ENCODE data around the gene FOCAD.

FOCAD gene

DNA sequence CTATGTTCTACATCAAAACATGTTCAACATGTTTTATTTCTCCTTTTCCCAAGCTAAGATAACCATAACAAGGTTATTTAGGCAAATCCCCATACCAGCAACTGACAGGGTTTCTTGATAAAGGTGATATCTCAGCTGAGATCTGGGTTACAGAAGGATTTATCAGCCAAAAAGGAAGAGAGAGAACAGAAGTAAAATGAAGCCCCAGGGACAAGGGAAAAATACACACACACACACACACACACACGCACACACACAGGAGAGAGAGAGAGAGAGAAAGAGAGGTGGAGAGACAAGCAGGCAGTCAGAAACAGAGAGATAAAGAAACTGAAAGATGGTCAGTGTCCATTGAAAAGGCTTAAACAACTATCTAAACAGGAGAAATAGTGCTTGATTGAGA is 42.0 kb upstream of the FOCAD start:
- no peaks in the 10 kb centered on the region for H3K36me3 ChIP-seq
- H3K27ac ChIP-seq, result no peak overlapping the region
- no peaks in the 10 kb centered on the region for H3K27me3 ChIP-seq
- TF ChIP-seq, protein P1, sequence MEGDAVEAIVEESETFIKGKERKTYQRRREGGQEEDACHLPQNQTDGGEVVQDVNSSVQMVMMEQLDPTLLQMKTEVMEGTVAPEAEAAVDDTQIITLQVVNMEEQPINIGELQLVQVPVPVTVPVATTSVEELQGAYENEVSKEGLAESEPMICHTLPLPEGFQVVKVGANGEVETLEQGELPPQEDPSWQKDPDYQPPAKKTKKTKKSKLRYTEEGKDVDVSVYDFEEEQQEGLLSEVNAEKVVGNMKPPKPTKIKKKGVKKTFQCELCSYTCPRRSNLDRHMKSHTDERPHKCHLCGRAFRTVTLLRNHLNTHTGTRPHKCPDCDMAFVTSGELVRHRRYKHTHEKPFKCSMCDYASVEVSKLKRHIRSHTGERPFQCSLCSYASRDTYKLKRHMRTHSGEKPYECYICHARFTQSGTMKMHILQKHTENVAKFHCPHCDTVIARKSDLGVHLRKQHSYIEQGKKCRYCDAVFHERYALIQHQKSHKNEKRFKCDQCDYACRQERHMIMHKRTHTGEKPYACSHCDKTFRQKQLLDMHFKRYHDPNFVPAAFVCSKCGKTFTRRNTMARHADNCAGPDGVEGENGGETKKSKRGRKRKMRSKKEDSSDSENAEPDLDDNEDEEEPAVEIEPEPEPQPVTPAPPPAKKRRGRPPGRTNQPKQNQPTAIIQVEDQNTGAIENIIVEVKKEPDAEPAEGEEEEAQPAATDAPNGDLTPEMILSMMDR (IDR thresholded peaks at IDR 0.05), result no peak
- H3K4me1 ChIP-seq (ENCODE audit: control insufficient read depth in 1 of 2, insufficient read depth in 1 of 2, low read depth in 1 of 2, low read length in 1 of 2), result no peaks in the 10 kb centered on the region
- H3K9me3 ChIP-seq, result no peaks in the 10 kb centered on the region
- no peak overlapping the region for H3K4me3 ChIP-seq (ENCODE audit: low read depth in 1 of 2, low read length in 1 of 2)

GRCh38 chr9:20643660-20644059 is 40.4 kb upstream of the FOCAD start:
- Histone ChIP-seq H3K9me3 (no peaks in the 10 kb centered on the region), H3K27me3 (no peaks in the 10 kb centered on the region), H3K4me1 (ENCODE audit: control insufficient read depth in 1 of 2, insufficient read depth in 1 of 2, low read depth in 1 of 2, low read length in 1 of 2) (no peaks in the 10 kb centered on the region), H3K27ac (no peak overlapping the region), H3K36me3 (no peaks in the 10 kb centered on the region), H3K4me3 (ENCODE audit: low read depth in 1 of 2, low read length in 1 of 2) (no peak overlapping the region)
- TF ChIP-seq, protein P1 (IDR thresholded peaks at IDR 0.05), result no peak

GRCh38 chr9:20646656-20647055 is 37.4 kb upstream of the FOCAD start:
- no peaks in the 10 kb centered on the region for H3K36me3 ChIP-seq
- no peak overlapping the region for H3K27ac ChIP-seq
- H3K4me3 ChIP-seq (ENCODE audit: low read depth in 1 of 2, low read length in 1 of 2), result no peak overlapping the region
- no peaks in the 10 kb centered on the region for H3K9me3 ChIP-seq
- H3K27me3 ChIP-seq, result no peaks in the 10 kb centered on the region
- H3K4me1 ChIP-seq (ENCODE audit: control insufficient read depth in 1 of 2, insufficient read depth in 1 of 2, low read depth in 1 of 2, low read length in 1 of 2), result no peaks in the 10 kb centered on the region
- TF ChIP-seq, protein P1 (IDR thresholded peaks at IDR 0.05), result no peak

DNA sequence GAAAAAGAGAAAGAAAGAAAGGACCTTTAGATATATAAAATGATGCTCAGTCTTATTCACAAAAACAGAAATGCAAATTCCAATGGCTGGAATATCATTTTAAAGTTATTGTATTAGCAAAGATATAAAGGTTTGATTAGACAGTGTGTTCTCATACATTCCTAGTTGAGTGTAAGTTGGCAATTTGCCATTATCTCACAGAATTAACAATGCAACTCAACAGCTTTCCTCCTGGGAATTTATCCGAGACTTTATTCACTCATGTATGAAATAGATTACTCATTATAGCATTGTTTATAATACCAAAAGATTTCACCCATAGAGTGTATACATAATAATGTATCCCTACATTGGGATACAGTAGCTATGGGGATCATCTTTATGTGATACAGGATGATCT is 34.7 kb upstream of the FOCAD start:
- Histone ChIP-seq H3K4me3 (ENCODE audit: low read depth in 1 of 2, low read length in 1 of 2) (no peak overlapping the region), H3K4me1 (ENCODE audit: control insufficient read depth in 1 of 2, insufficient read depth in 1 of 2, low read depth in 1 of 2, low read length in 1 of 2) (peaks cover 0 to 3% of the 10 kb centered on the region in 2 experiments), H3K27me3 (no peaks in the 10 kb centered on the region), H3K9me3 (no peaks in the 10 kb centered on the region), H3K27ac (no peak overlapping the region), H3K36me3 (no peaks in the 10 kb centered on the region)
- TF ChIP-seq, protein P1 (IDR thresholded peaks at IDR 0.05), result no peak

DNA sequence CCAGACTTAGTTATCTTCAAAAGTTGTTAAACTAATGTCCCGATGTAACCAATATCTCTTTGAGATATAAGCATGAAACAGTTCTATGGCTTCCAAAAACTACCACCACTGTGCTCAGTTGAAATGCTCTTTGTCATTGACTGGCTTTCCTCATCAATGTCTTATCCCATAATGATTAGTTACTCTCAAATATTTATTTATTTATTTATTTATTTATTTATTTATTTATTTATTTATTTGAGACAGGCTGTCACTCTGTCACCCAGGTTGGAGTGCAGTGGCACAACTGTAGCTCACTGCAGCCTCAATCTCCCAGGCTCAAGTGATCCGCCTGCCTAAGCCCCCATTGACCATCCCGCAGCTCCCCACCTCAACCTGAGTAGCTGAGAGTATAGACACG is 33.7 kb upstream of the FOCAD start:
- Histone ChIP-seq H3K9me3 (no peaks in the 10 kb centered on the region), H3K27ac (no peak overlapping the region), H3K4me1 (ENCODE audit: control insufficient read depth in 1 of 2, insufficient read depth in 1 of 2, low read depth in 1 of 2, low read length in 1 of 2) (peaks cover 0 to 3% of the 10 kb centered on the region in 2 experiments), H3K27me3 (no peaks in the 10 kb centered on the region), H3K4me3 (ENCODE audit: low read depth in 1 of 2, low read length in 1 of 2) (no peak overlapping the region), H3K36me3 (no peaks in the 10 kb centered on the region)
- TF ChIP-seq, protein P1 (IDR thresholded peaks at IDR 0.05), result no peak

GRCh38 chr9:20650750-20651299 is 33.2 kb upstream of the FOCAD start:
- H3K4me1 ChIP-seq (ENCODE audit: control insufficient read depth in 1 of 2, insufficient read depth in 1 of 2, low read depth in 1 of 2, low read length in 1 of 2), result peaks cover 0 to 3% of the 10 kb centered on the region in 2 experiments
- TF ChIP-seq, protein P1 (IDR thresholded peaks at IDR 0.05), result no peak
- H3K27me3 ChIP-seq, result no peaks in the 10 kb centered on the region
- H3K9me3 ChIP-seq, result no peaks in the 10 kb centered on the region
- no peak overlapping the region for H3K27ac ChIP-seq
- H3K4me3 ChIP-seq (ENCODE audit: low read depth in 1 of 2, low read length in 1 of 2), result no peak overlapping the region
- no peaks in the 10 kb centered on the region for H3K36me3 ChIP-seq

Measured in neutrophil (primary cell).